ENCODE measurements around the gene PDE9A.

The PDE9A gene

DNA sequence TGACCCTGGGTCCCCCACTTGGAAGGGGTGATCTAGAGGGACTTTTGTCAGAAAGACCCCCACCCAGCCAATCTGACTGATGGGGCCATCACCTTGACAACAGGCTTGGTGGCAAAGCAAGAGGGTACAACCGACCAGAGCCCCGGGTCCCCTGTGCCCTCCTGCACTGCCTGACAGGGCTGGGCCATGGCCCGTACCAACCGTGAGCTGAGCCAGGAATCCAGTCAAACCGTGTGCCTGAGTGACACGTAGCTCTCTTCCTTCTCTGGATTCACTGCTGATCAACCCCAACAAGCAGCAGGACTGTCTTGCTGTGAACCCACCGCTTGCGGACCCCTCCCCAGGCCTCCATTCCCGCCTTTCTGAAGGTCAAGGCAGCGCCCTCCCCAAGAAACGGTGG lies 27.0 kb downstream of the PDE9A start:
- no peak overlapping the region for H3K4me3 ChIP-seq (ENCODE audit: low read length in 2 of 2)
- peaks cover 2 to 8% of the 10 kb centered on the region in 2 donors for H3K36me3 ChIP-seq (ENCODE audit: control insufficient read depth in 2 of 2, insufficient read depth in 2 of 2, low read length in 2 of 2)
- H3K27me3 ChIP-seq (ENCODE audit: control insufficient read depth in 2 of 2, insufficient read depth in 2 of 2, low read length in 2 of 2) = no peaks in the 10 kb centered on the region
- no peak overlapping the region for H3K9ac ChIP-seq (ENCODE audit: low read depth in 1 of 2, low read length in 2 of 2)
- H3K9me3 ChIP-seq (ENCODE audit: control insufficient read depth in 2 of 2, low read length in 2 of 2) = no peaks in the 10 kb centered on the region
- H3K27ac ChIP-seq (ENCODE audit: low read depth in 2 of 2, low read length in 2 of 2) = no peak overlapping the region
- H3K4me1 ChIP-seq (ENCODE audit: control insufficient read depth in 2 of 2, insufficient read depth in 2 of 2, low read length in 2 of 2) = no peaks in the 10 kb centered on the region

DNA sequence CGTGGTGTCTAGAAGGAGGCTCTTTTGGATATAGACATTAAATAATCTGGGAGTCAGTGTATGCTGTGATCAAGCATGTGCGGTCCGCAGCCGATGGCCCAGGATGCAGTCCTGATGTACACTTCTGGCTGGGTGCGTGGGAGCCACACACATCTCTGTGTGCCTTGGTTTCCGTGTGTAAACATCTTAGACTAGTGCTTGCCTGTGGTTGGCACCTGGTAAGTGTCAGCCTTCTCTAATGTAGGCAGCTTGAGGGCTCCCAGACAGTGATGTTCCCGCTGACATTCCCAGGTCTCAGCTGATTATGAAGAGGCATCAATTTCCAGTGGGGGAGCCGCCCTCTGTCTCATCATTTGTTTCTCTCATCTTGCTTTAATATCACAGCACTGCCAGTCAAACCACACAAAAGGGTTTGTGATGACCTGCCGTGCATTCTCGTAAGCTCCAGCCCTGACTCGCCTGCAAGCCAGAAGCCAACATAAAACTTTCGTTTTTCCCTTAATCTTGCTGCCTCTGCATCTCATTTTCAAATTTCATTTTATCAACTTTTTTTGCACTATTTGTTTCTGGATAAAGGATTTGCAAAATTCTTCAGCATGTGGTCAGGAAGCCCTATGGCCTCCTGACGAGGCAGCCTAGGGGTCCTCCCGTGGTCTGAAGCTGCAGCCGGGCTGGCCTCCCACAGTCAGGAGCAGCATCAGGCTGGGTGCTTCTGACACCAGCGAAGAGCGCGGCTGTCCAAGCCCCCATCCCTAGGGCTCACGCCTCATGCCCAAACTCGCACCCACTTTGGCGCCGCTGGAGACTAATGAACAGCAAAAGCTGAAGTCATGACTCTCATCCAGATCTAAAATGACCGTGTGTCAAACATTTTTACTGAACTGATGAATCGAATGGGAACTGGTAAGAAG lies 28.1 kb downstream of the PDE9A start:
- no peak overlapping the region for H3K4me3 ChIP-seq (ENCODE audit: low read length in 2 of 2)
- no peak overlapping the region for H3K27ac ChIP-seq (ENCODE audit: low read depth in 2 of 2, low read length in 2 of 2)
- H3K27me3 ChIP-seq (ENCODE audit: control insufficient read depth in 2 of 2, insufficient read depth in 2 of 2, low read length in 2 of 2) = no peaks in the 10 kb centered on the region
- peaks cover 2 to 8% of the 10 kb centered on the region in 2 donors for H3K36me3 ChIP-seq (ENCODE audit: control insufficient read depth in 2 of 2, insufficient read depth in 2 of 2, low read length in 2 of 2)
- no peak overlapping the region for H3K9ac ChIP-seq (ENCODE audit: low read depth in 1 of 2, low read length in 2 of 2)
- H3K9me3 ChIP-seq (ENCODE audit: control insufficient read depth in 2 of 2, low read length in 2 of 2) = no peaks in the 10 kb centered on the region
- H3K4me1 ChIP-seq (ENCODE audit: control insufficient read depth in 2 of 2, insufficient read depth in 2 of 2, low read length in 2 of 2) = no peaks in the 10 kb centered on the region

DNA sequence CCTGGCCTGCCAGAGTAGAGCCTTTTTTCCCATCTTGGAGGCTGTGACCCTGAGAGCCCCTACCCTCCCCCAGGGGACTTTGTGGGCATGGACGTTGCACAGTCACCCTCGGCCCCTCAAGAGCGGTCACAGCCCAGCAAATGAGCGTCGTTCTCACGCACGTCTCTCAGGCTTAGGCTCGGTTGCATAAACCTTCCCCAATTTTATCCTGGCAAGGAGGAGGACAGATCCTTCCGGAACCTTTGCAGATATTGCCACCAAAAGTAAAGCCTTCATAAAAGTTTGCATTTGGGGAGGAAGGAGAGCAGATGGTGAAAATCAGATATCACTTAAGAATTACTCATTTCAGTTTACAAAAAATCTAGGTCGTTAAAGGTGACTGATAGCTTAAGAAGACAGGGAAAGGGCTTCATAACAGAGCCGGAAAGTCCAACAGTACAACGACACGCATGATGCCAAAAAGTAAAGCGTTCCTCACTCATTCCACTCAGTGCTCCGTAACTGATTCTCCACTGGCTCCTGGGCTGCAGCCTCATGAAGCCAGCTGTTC lies 29.3 kb downstream of the PDE9A start:
- Histone ChIP-seq H3K4me1 (ENCODE audit: control insufficient read depth in 2 of 2, insufficient read depth in 2 of 2, low read length in 2 of 2) (no peaks in the 10 kb centered on the region), H3K9me3 (ENCODE audit: control insufficient read depth in 2 of 2, low read length in 2 of 2) (no peaks in the 10 kb centered on the region)

DNA sequence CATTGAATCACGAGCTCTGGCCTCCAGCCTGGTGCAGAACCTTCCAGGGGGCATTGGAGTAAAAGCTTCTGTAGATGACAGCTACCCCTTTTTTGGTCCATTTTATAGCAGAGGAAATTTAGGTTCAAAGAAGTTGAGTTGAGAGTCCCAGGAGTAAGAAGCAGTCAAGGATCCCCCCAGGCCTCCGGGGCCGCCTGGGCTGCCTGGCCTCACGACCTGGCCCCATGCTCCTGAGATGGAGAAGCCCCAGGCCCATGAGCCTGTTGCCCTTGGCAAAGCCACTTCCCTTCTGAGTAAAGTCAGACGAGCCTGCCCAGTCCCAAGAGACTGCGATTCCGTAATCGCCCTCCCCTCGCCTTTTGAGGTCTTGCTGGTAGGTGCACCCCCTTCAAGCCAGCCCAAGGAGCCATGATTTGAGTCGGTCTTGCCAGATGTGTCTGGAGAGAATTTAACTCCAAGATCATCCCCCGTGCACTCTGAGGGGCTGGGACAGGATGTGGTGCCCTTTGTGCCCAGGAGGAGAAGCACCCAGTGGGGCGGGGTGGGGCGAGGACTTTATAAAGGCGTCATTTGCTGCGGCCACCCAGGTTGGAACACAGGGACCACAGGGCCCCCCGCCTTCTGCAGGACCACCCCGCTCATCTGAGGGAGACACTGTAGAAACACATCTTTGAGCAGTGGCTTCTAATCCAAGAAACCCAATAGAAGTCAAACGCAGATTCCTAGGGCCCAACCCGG lies 30.1 kb downstream of the PDE9A start:
- no peaks in the 10 kb centered on the region for H3K27me3 ChIP-seq (ENCODE audit: control insufficient read depth in 2 of 2, insufficient read depth in 2 of 2, low read length in 2 of 2)
- peaks cover 4 to 13% of the 10 kb centered on the region in 2 donors for H3K36me3 ChIP-seq (ENCODE audit: control insufficient read depth in 2 of 2, insufficient read depth in 2 of 2, low read length in 2 of 2)

More for the DNA sequence above, 29.3 kb downstream of the PDE9A start:
- no peak overlapping the region for H3K27ac ChIP-seq (ENCODE audit: low read depth in 2 of 2, low read length in 2 of 2)
- H3K9ac ChIP-seq (ENCODE audit: low read depth in 1 of 2, low read length in 2 of 2) = no peak overlapping the region
- H3K27me3 ChIP-seq (ENCODE audit: control insufficient read depth in 2 of 2, insufficient read depth in 2 of 2, low read length in 2 of 2) = no peaks in the 10 kb centered on the region
- peaks cover 2 to 10% of the 10 kb centered on the region in 2 donors for H3K36me3 ChIP-seq (ENCODE audit: control insufficient read depth in 2 of 2, insufficient read depth in 2 of 2, low read length in 2 of 2)
- H3K4me3 ChIP-seq (ENCODE audit: low read length in 2 of 2) = no peak overlapping the region

DNA sequence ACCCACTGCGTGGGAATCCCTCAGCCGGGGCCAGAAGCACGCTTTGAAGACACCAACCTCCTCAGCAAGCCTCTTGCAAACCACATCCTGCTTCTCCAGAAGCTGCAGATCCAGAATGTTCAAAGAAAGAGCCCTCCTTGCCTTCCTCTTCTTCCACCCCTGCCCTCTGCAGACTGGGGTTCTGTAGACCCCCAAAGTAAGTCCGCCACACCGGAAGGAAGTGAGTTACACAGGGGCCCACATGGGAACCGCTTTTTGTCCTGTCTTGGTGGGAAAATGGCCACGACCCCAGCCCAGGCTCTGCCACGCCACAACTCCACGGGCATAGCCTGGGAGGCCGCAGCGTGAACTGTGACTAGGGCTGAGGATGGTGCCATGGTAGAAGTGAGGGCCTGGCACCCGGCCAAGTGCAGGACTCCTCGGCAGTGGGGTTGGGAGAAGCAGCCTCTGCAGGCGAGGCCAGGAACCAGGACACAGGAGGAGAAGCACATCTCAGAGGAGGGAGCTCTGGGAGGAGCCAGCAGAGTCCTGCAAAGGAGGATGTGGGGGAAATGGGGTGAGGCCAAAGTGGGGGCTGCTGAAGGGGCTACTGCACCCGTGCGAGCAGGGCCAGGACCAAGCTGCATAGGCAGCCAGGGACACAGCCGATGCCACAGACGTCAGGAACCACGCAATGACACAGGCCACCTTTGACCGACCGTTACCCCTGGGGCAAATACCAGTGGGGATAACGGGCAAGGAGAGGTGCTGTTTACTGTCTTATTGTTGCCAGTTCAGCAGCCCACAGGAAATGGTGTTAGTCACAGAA lies 30.9 kb downstream of the PDE9A start:
- no peaks in the 10 kb centered on the region for H3K27me3 ChIP-seq (ENCODE audit: control insufficient read depth in 2 of 2, insufficient read depth in 2 of 2, low read length in 2 of 2)
- H3K9me3 ChIP-seq (ENCODE audit: control insufficient read depth in 2 of 2, low read length in 2 of 2) = no peaks in the 10 kb centered on the region
- H3K4me3 ChIP-seq (ENCODE audit: low read length in 2 of 2) = no peak overlapping the region
- no peak overlapping the region for H3K27ac ChIP-seq (ENCODE audit: low read depth in 2 of 2, low read length in 2 of 2)
- peaks cover 4 to 17% of the 10 kb centered on the region in 2 donors for H3K36me3 ChIP-seq (ENCODE audit: control insufficient read depth in 2 of 2, insufficient read depth in 2 of 2, low read length in 2 of 2)
- no peak overlapping the region for H3K9ac ChIP-seq (ENCODE audit: low read depth in 1 of 2, low read length in 2 of 2)
- no peaks in the 10 kb centered on the region for H3K4me1 ChIP-seq (ENCODE audit: control insufficient read depth in 2 of 2, insufficient read depth in 2 of 2, low read length in 2 of 2)

More for the DNA sequence above, 30.1 kb downstream of the PDE9A start:
- no peaks in the 10 kb centered on the region for H3K9me3 ChIP-seq (ENCODE audit: control insufficient read depth in 2 of 2, low read length in 2 of 2)
- no peak overlapping the region for H3K9ac ChIP-seq (ENCODE audit: low read depth in 1 of 2, low read length in 2 of 2)
- H3K27ac ChIP-seq (ENCODE audit: low read depth in 2 of 2, low read length in 2 of 2) = no peak overlapping the region
- H3K4me3 ChIP-seq (ENCODE audit: low read length in 2 of 2) = no peak overlapping the region
- no peaks in the 10 kb centered on the region for H3K4me1 ChIP-seq (ENCODE audit: control insufficient read depth in 2 of 2, insufficient read depth in 2 of 2, low read length in 2 of 2)

DNA sequence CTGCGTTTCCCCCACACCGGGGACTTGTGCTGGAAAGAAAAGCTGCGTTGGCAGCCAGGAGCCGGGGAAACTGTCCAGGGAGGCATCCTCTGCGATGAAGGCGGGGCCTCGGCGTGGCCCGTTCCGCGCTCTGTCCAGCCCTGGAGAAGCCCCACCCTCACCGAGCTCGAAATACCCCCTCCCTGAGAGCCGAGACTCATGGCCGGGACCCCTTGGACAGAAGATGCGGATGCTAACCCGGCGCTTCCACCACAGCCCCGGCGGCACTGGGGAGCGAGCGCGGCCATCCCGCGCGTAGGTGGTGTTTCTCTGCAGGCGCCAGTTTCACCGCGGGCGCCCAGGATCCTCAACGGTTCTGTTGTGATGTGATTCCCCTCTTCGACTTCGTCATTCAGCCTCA lies 31.6 kb downstream of the PDE9A start:
- no peak overlapping the region for H3K4me3 ChIP-seq (ENCODE audit: low read length in 2 of 2)
- H3K36me3 ChIP-seq (ENCODE audit: control insufficient read depth in 2 of 2, insufficient read depth in 2 of 2, low read length in 2 of 2) = peaks cover 7 to 13% of the 10 kb centered on the region in 2 donors
- H3K4me1 ChIP-seq (ENCODE audit: control insufficient read depth in 2 of 2, insufficient read depth in 2 of 2, low read length in 2 of 2) = no peaks in the 10 kb centered on the region
- no peak overlapping the region for H3K27ac ChIP-seq (ENCODE audit: low read depth in 2 of 2, low read length in 2 of 2)
- no peaks in the 10 kb centered on the region for H3K9me3 ChIP-seq (ENCODE audit: control insufficient read depth in 2 of 2, low read length in 2 of 2)
- H3K27me3 ChIP-seq (ENCODE audit: control insufficient read depth in 2 of 2, insufficient read depth in 2 of 2, low read length in 2 of 2) = no peaks in the 10 kb centered on the region
- no peak overlapping the region for H3K9ac ChIP-seq (ENCODE audit: low read depth in 1 of 2, low read length in 2 of 2)

DNA sequence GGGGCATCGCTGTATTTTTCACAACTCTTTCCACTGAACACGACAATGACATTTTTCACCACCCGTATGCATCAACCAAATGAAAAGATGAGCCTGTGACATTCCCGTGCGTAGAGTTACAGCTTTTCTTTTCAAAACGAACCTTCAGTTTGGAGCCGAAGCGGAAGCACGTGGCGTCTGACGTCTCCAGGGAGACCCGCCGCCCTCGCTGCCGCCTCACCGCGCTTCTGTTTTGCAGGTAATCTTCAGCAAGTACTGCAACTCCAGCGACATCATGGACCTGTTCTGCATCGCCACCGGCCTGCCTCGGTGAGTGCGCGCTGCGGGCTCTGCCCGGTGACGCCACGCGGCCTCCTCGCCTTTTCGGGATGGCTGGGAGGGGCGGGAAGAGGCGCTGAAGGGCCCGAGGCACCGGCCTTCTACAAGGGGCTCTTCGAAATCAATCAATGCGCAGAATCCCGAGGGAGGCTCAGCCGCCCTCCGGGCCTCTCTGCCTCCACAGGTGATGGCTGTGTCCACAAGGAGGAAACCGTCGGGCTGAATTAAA lies 32.6 kb downstream of the PDE9A start:
- Histone ChIP-seq H3K36me3 (ENCODE audit: control insufficient read depth in 2 of 2, insufficient read depth in 2 of 2, low read length in 2 of 2) (peaks cover 9 to 14% of the 10 kb centered on the region in 2 donors), H3K9me3 (ENCODE audit: control insufficient read depth in 2 of 2, low read length in 2 of 2) (no peaks in the 10 kb centered on the region), H3K27me3 (ENCODE audit: control insufficient read depth in 2 of 2, insufficient read depth in 2 of 2, low read length in 2 of 2) (no peaks in the 10 kb centered on the region), H3K4me3 (ENCODE audit: low read length in 2 of 2) (no peak overlapping the region), H3K4me1 (ENCODE audit: control insufficient read depth in 2 of 2, insufficient read depth in 2 of 2, low read length in 2 of 2) (no peaks in the 10 kb centered on the region), H3K27ac (ENCODE audit: low read depth in 2 of 2, low read length in 2 of 2) (no peak overlapping the region), H3K9ac (ENCODE audit: low read depth in 1 of 2, low read length in 2 of 2) (no peak overlapping the region)

DNA sequence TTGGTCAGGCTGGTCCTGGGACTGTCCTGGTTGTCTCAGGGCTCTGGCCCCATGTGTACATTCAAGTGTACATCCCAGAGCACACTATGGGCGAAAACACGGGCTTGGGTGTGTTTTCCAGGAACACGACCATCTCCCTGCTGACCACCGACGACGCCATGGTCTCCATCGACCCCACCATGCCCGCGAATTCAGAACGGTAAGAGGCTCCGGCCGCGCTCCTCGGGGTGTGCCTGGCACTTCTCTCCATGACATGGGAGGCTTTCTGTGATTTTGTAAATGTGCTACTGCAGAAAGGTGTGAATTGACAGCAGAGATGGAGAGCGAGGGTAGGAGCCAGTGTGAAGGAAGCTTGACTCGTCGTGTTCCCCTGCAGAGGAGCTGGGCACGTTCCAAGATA lies 34.4 kb downstream of the PDE9A start:
- H3K27me3 ChIP-seq (ENCODE audit: control insufficient read depth in 2 of 2, insufficient read depth in 2 of 2, low read length in 2 of 2) = no peaks in the 10 kb centered on the region
- no peak overlapping the region for H3K9ac ChIP-seq (ENCODE audit: low read depth in 1 of 2, low read length in 2 of 2)
- H3K4me3 ChIP-seq (ENCODE audit: low read length in 2 of 2) = no peak overlapping the region
- H3K27ac ChIP-seq (ENCODE audit: low read depth in 2 of 2, low read length in 2 of 2) = no peak overlapping the region
- no peaks in the 10 kb centered on the region for H3K4me1 ChIP-seq (ENCODE audit: control insufficient read depth in 2 of 2, insufficient read depth in 2 of 2, low read length in 2 of 2)
- H3K9me3 ChIP-seq (ENCODE audit: control insufficient read depth in 2 of 2, low read length in 2 of 2) = no peaks in the 10 kb centered on the region
- peaks cover 17 to 24% of the 10 kb centered on the region in 2 donors for H3K36me3 ChIP-seq (ENCODE audit: control insufficient read depth in 2 of 2, insufficient read depth in 2 of 2, low read length in 2 of 2)

DNA sequence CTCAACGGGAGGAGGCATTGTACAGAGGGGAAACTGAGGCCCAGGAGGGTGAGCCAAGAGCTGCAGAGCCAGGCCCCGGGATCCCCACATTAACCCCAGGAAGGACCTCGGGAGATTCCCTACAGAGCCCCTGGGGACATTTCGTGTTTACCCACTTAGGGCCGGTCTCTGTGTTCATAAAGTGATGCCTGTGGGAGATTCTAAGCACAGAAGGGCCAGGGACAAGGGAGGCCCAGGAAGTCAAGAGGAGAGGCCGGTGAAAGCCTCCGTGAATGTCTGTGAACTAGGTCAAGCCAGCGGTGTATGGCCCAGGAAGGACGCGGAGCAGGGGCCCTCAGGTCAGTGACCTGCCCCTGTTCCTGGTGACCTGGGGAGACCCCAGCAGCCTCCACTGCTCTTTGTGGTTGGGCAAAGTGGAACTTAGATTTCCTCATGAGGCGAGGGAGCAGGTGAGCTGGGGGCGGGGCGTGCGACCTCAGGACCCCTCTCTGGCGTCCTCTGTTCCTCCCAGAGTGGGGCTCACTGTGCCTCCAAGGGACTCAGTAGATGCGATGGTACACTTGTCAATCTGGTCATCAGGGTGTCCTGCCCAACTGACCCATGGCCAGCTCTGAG lies 34.9 kb downstream of the PDE9A start:
- Histone ChIP-seq H3K4me1 (ENCODE audit: control insufficient read depth in 2 of 2, insufficient read depth in 2 of 2, low read length in 2 of 2) (no peaks in the 10 kb centered on the region), H3K27ac (ENCODE audit: low read depth in 2 of 2, low read length in 2 of 2) (no peak overlapping the region), H3K9ac (ENCODE audit: low read depth in 1 of 2, low read length in 2 of 2) (no peak overlapping the region), H3K27me3 (ENCODE audit: control insufficient read depth in 2 of 2, insufficient read depth in 2 of 2, low read length in 2 of 2) (no peaks in the 10 kb centered on the region), H3K4me3 (ENCODE audit: low read length in 2 of 2) (no peak overlapping the region), H3K9me3 (ENCODE audit: control insufficient read depth in 2 of 2, low read length in 2 of 2) (no peaks in the 10 kb centered on the region), H3K36me3 (ENCODE audit: control insufficient read depth in 2 of 2, insufficient read depth in 2 of 2, low read length in 2 of 2) (peaks cover 17 to 27% of the 10 kb centered on the region in 2 donors)
